Inflammatory macrophage treated with lipopolysaccharide for 4 hours (primary cell): ENCODE data around the gene FRMD6.

Source experiments
- DNase-seq: peaks from one replicate; pipeline ENCODE4 v3.0.0-alpha.2; 2020

Gene FRMD6

GRCh38 chr14:51674294-51675002 lies 22.7 kb downstream of the FRMD6 start:
- no peak for DNase-seq

- DNase-seq = no peak
These were observed 24.8 kb downstream of the FRMD6 start for GRCh38 chr14:51676549-51676948.

GRCh38 chr14:51677266-51677665 lies 25.6 kb downstream of the FRMD6 start:
- DNase-seq = no peak

- DNase-seq = no peak
These were observed 26.0 kb downstream of the FRMD6 start for GRCh38 chr14:51677738-51678137.

- DNase-seq = no peak
These were observed 28.3 kb downstream of the FRMD6 start for GRCh38 chr14:51680031-51680430.

GRCh38 chr14:51681411-51681810 lies 29.7 kb downstream of the FRMD6 start:
- DNase-seq = no peak

- DNase-seq = no peak
These were observed 30.7 kb downstream of the FRMD6 start for GRCh38 chr14:51682411-51682810.

GRCh38 chr14:51684760-51685159 lies 33.0 kb downstream of the FRMD6 start:
- no peak for DNase-seq

- DNase-seq = no peak
These were observed 39.5 kb downstream of the FRMD6 start for GRCh38 chr14:51691176-51691575.

GRCh38 chr14:51692646-51693045 lies 40.9 kb downstream of the FRMD6 start:
- DNase-seq = no peak

- DNase-seq = no peak
These were observed 46.1 kb downstream of the FRMD6 start for GRCh38 chr14:51697848-51698247.

- no peak for DNase-seq
These were observed 50.2 kb downstream of the FRMD6 start for GRCh38 chr14:51701951-51702350.

GRCh38 chr14:51703787-51704186 lies 52.1 kb downstream of the FRMD6 start:
- no peak for DNase-seq

- DNase-seq = no peak
These were observed 52.8 kb downstream of the FRMD6 start for GRCh38 chr14:51704545-51704944.

GRCh38 chr14:51707327-51707726 lies 55.6 kb downstream of the FRMD6 start:
- no peak for DNase-seq

- no peak for DNase-seq
These were observed 59.8 kb downstream of the FRMD6 start for GRCh38 chr14:51711505-51711904.

- no peak for DNase-seq
These were observed 63.5 kb downstream of the FRMD6 start for GRCh38 chr14:51715250-51715649.

- no peak for DNase-seq
These were observed 64.0 kb downstream of the FRMD6 start for GRCh38 chr14:51715742-51716141.

GRCh38 chr14:51716610-51717009 lies 64.9 kb downstream of the FRMD6 start:
- DNase-seq = no peak

- no peak for DNase-seq
These were observed 66.1 kb downstream of the FRMD6 start for GRCh38 chr14:51717766-51718165.

GRCh38 chr14:51719955-51720354 lies 68.2 kb downstream of the FRMD6 start:
- no peak for DNase-seq

GRCh38 chr14:51723990-51724389 lies 72.3 kb downstream of the FRMD6 start:
- no peak for DNase-seq

GRCh38 chr14:51724650-51725049 lies 72.9 kb downstream of the FRMD6 start:
- DNase-seq = no peak

GRCh38 chr14:51725061-51725460 lies 73.4 kb downstream of the FRMD6 start:
- DNase-seq = no peak

GRCh38 chr14:51726166-51726899 lies 74.6 kb downstream of the FRMD6 start:
- DNase-seq = no peak
